Measurements from ENCODE around the gene PHAX.

The PHAX gene

DNA sequence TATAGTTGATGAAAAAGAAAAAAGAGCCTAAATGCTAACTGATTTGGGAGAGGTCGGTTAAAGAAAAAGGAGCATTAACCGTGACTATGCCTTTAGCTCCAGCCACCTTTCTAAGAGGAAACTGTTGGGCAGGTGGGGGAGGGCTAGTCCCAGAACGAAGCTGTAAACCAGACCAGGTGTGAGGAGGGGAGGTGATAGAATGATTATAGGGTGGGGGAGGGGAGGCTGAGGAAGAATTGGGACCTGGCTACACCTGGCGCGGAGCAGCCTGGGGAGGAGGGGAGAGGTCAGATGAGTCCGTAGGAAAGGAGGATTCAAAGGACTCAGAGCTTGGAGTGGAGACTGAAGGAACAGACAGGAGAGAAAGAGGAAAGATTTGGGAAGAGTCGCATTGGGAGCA lies 73.4 kb downstream of the PHAX start:
- H3K36me3 ChIP-seq (ENCODE audit: control insufficient read depth in 5 of 5, insufficient read depth in 5 of 5, low read length in 5 of 5): no peaks in the 10 kb centered on the region
- H3K27ac ChIP-seq (ENCODE audit: low read depth, low read length): no peak overlapping the region
- H3K4me1 ChIP-seq (ENCODE audit: control insufficient read depth in 5 of 5, insufficient read depth in 5 of 5, low read length in 5 of 5): peaks cover 0 to 2% (median 0%) of the 10 kb centered on the region in 5 donors
- peaks cover 0 to 8% (median 4%) of the 10 kb centered on the region in 5 donors for H3K9me3 ChIP-seq (ENCODE audit: control insufficient read depth in 5 of 5, low read length in 5 of 5)
- no peak overlapping the region for H3K4me3 ChIP-seq (ENCODE audit: low read depth in 1 of 5, low read length in 5 of 5)
- H3K9ac ChIP-seq (ENCODE audit: low read length in 5 of 5): no peak overlapping the region
- no peaks in the 10 kb centered on the region for H3K27me3 ChIP-seq (ENCODE audit: control insufficient read depth in 5 of 5, insufficient read depth in 4 of 5, low read length in 5 of 5)

DNA sequence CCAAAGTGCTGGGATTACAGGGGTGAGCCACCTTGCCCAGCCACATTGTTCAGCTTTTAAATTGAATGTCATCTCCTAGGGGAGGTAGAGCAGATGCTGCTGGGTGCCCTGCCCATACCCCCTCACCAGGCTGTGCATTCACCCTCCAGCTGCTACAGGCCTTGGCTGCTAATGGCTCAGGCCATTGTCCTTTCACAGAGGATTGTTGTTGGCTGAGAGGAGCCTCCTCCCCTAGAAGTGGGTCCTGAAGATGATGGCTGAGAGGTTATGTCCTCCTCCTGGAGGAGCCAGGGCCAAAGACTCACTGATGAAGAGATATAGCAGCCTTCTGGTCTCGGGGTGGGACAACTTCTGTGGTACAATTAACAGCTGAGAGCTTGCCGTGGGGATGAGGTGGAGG lies 74.6 kb downstream of the PHAX start:
- peaks cover 0 to 3% (median under 1%) of the 10 kb centered on the region in 5 donors for H3K4me1 ChIP-seq (ENCODE audit: control insufficient read depth in 5 of 5, insufficient read depth in 5 of 5, low read length in 5 of 5)
- H3K9me3 ChIP-seq (ENCODE audit: control insufficient read depth in 5 of 5, low read length in 5 of 5): no peaks in the 10 kb centered on the region
- H3K27me3 ChIP-seq (ENCODE audit: control insufficient read depth in 5 of 5, insufficient read depth in 4 of 5, low read length in 5 of 5): no peaks in the 10 kb centered on the region
- no peak overlapping the region for H3K4me3 ChIP-seq (ENCODE audit: low read depth in 1 of 5, low read length in 5 of 5)
- no peak overlapping the region for H3K27ac ChIP-seq (ENCODE audit: low read depth, low read length)
- no peaks in the 10 kb centered on the region for H3K36me3 ChIP-seq (ENCODE audit: control insufficient read depth in 5 of 5, insufficient read depth in 5 of 5, low read length in 5 of 5)
- no peak overlapping the region for H3K9ac ChIP-seq (ENCODE audit: low read length in 5 of 5)

DNA sequence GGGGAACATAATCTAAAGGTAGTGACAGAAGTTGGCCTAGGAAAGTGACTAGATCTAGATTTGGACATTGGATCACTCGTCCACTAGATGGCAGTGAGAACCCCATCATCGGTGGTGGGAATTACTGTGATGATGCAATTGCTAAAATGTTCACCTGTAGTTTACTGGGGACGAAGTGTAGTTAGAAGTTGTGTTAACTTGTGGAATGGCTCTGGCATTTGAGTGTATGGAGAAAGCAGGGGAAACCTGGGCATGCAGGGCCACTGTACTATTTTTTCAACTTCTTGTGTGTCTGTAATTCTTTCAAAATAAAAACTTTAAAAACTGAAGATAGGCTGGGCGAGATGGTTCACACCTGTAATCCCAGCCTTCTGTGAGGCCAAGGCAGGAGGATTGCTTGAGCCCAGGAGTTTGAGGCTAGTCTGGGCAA lies 75.5 kb downstream of the PHAX start:
- peaks cover 0 to 4% (median 2%) of the 10 kb centered on the region in 5 donors for H3K4me1 ChIP-seq (ENCODE audit: control insufficient read depth in 5 of 5, insufficient read depth in 5 of 5, low read length in 5 of 5)
- no peak overlapping the region for H3K27ac ChIP-seq (ENCODE audit: low read depth, low read length)
- H3K9ac ChIP-seq (ENCODE audit: low read length in 5 of 5): no peak overlapping the region
- H3K9me3 ChIP-seq (ENCODE audit: control insufficient read depth in 5 of 5, low read length in 5 of 5): no peaks in the 10 kb centered on the region
- H3K27me3 ChIP-seq (ENCODE audit: control insufficient read depth in 5 of 5, insufficient read depth in 4 of 5, low read length in 5 of 5): no peaks in the 10 kb centered on the region
- no peak overlapping the region for H3K4me3 ChIP-seq (ENCODE audit: low read depth in 1 of 5, low read length in 5 of 5)
- no peaks in the 10 kb centered on the region for H3K36me3 ChIP-seq (ENCODE audit: control insufficient read depth in 5 of 5, insufficient read depth in 5 of 5, low read length in 5 of 5)

All from subcutaneous abdominal adipose tissue (tissue), 5 donors.